H1 (cell line): ENCODE data around the gene HMCN1. TPM values are rescaled to one million over a fixed set of nuclear protein-coding genes. Genes with fewer than 3 reads are reported as not detected.

ENCODE experiments used
- CTCF ChIA-PET: fragments of 300-600 bp; sonication (Branson Sonifier 250); formaldehyde crosslinking; loops from one replicate; lab custom pipeline; 2021; ENCODE audit not compliant: partially characterized antibody; lab: Charles Lee
- POLR2A ChIA-PET: fragments of 300-600 bp; sonication (Branson Sonifier 250); formaldehyde crosslinking; loops from one replicate; lab custom pipeline; 2021; ENCODE audit warnings: inconsistent platforms; ENCODE audit not compliant: partially characterized antibody; lab: Charles Lee
- DNase-seq, 2 experiments: peaks; one replicate each; pipeline versions ENCODE4 v3.0.0 to v3.0.0-alpha.2; 2010 to 2022; ENCODE audit warnings: low spot score in 2 of 2, low read depth in 1 of 2, mixed read lengths in 1 of 2
- FAIRE-seq: peaks from 2 replicates; lab custom pipeline; 2011; peaks lifted over from hg19 to GRCh38; lab: Jason Lieb, UNC
- H2AFZ ChIP-seq: 2 replicates; pipeline ENCODE4 v1.8.1; 2012; ENCODE audit warnings: low read length, inconsistent platforms
- H2AK5ac ChIP-seq: 2 replicates; pipeline ENCODE4 v1.6.1; 2013; ENCODE audit warnings: low read depth, low read length
- H2BK120ac ChIP-seq: replicated peaks from 2 replicates; pipeline ENCODE3; 2013; ENCODE audit warnings: low read depth, low read length, inconsistent platforms
- H2BK12ac ChIP-seq: 2 replicates; pipeline ENCODE4 v1.6.1; 2013; ENCODE audit warnings: low read depth, low read length
- H2BK15ac ChIP-seq: 2 replicates; pipeline ENCODE4 v1.6.1; 2013; ENCODE audit warnings: low read length
- H2BK20ac ChIP-seq: 2 replicates; pipeline ENCODE4 v1.6.1; 2013; ENCODE audit warnings: low read length
- H2BK5ac ChIP-seq: 2 replicates; pipeline ENCODE4 v1.6.1; 2013; ENCODE audit warnings: low read depth, low read length
- H3K14ac ChIP-seq: 2 replicates; pipeline ENCODE4 v1.6.1; 2013; ENCODE audit warnings: inconsistent platforms; ENCODE audit not compliant: insufficient read length
- H3K18ac ChIP-seq: 2 replicates; pipeline ENCODE4 v1.6.1; 2013; ENCODE audit warnings: low read length; ENCODE audit errors: extremely low read depth
- H3K23ac ChIP-seq: 2 replicates; pipeline ENCODE4 v1.6.1; 2013; ENCODE audit warnings: inconsistent platforms; ENCODE audit not compliant: insufficient read length
- H3K23me2 ChIP-seq: 2 replicates; pipeline ENCODE4 v1.6.1; 2013; ENCODE audit warnings: low read depth, low read length
- H3K27ac ChIP-seq: 2 replicates; pipeline ENCODE4 v1.6.1; 2011; ENCODE audit warnings: low read depth, low read length, inconsistent platforms
- H3K27me3 ChIP-seq, 4 experiments: replicated peaks in 1 of 4; 1 replicate in 1 of 4; 2 replicates in 3 of 4; pipeline versions ENCODE4 v1.6.1 to v1.8.1; 2011 to 2013; ENCODE audit warnings: low read length in 3 of 4, mild to moderate bottlenecking in 3 of 4, inconsistent platforms in 2 of 4, mixed read lengths in 2 of 4, moderate library complexity in 1 of 4; ENCODE audit not compliant: control insufficient read depth in 3 of 4, insufficient read depth in 3 of 4; ENCODE audit errors: extremely low read depth in 1 of 4
- H3K36me3 ChIP-seq, 4 experiments: 2 replicates each; pipeline versions ENCODE4 v1.6.1 to v1.8.1; 2011 to 2013; ENCODE audit warnings: mild to moderate bottlenecking in 4 of 4, low read length in 3 of 4, moderate library complexity in 2 of 4, control low read depth in 1 of 4, inconsistent platforms in 1 of 4; ENCODE audit not compliant: insufficient read depth in 4 of 4, control insufficient read depth in 2 of 4
- H3K4ac ChIP-seq: replicated peaks from 2 replicates; pipeline ENCODE3; 2013; ENCODE audit warnings: low read length, low read depth, mixed read lengths, inconsistent platforms; ENCODE audit not compliant: insufficient read length
- H3K4me1 ChIP-seq, 4 experiments: replicated peaks in 1 of 4; 1 replicate in 1 of 4; 2 replicates in 3 of 4; pipeline versions ENCODE4 v1.6.1 to v1.8.1; 2011 to 2013; ENCODE audit warnings: low read length in 3 of 4, inconsistent platforms in 2 of 4, mixed read lengths in 1 of 4; ENCODE audit not compliant: insufficient read depth in 4 of 4, control insufficient read depth in 3 of 4
- H3K4me2 ChIP-seq, 2 experiments: 2 replicates each; pipeline versions ENCODE4 v1.6.1 to v1.8.1; 2011 to 2013; ENCODE audit warnings: low read depth in 2 of 2, low read length in 2 of 2, control low read depth in 1 of 2, inconsistent platforms in 1 of 2, mild to moderate bottlenecking in 1 of 2; ENCODE audit not compliant: insufficient read depth in 1 of 2
- H3K4me3 ChIP-seq, 4 experiments: fragments of 200-600, 300-600 bp in 1 of 4; sonication (generic), shearing (Covaris generic), sonication (Bioruptor Twin) in 1 of 4; 2 replicates each; pipeline versions ENCODE4 v1.5.1 to v1.8.1; 2011 to 2016; ENCODE audit warnings: low read length in 4 of 4, low read depth in 3 of 4, control low read depth in 2 of 4, inconsistent platforms in 2 of 4, mild to moderate bottlenecking in 2 of 4, mixed read lengths in 1 of 4, moderate library complexity in 1 of 4; ENCODE audit not compliant: insufficient read depth in 2 of 4; ENCODE audit errors: extremely low read depth in 1 of 4
- H3K56ac ChIP-seq: replicated peaks from 2 replicates; pipeline ENCODE3; 2013; ENCODE audit warnings: low read depth, mild to moderate bottlenecking, mixed read lengths, low read length, inconsistent platforms; ENCODE audit not compliant: insufficient read length
- H3K79me1 ChIP-seq: 2 replicates; pipeline ENCODE4 v1.6.1; 2013; ENCODE audit warnings: low read depth, low read length, control low read depth
- H3K79me2 ChIP-seq, 2 experiments: 2 replicates each; pipeline versions ENCODE4 v1.6.1 to v1.8.1; 2012 to 2013; ENCODE audit warnings: low read length in 2 of 2, mild to moderate bottlenecking in 2 of 2, inconsistent platforms in 1 of 2; ENCODE audit not compliant: insufficient read depth in 2 of 2, control insufficient read depth in 1 of 2
- H3K9ac ChIP-seq, 4 experiments: replicated peaks in 1 of 4; 1 replicate in 1 of 4; 2 replicates in 3 of 4; pipeline versions ENCODE4 v1.6.1 to v1.8.1; 2011 to 2013; ENCODE audit warnings: low read depth in 3 of 4, low read length in 3 of 4, control low read depth in 2 of 4, mild to moderate bottlenecking in 2 of 4, moderate library complexity in 2 of 4, inconsistent platforms in 1 of 4; ENCODE audit errors: extremely low read depth in 1 of 4
- H3K9me3 ChIP-seq, 2 experiments: 2 replicates each; pipeline versions ENCODE4 v1.6.1 to v1.8.1; 2012 to 2013; ENCODE audit warnings: mild to moderate bottlenecking in 2 of 2, moderate library complexity in 2 of 2, control low read depth in 1 of 2, inconsistent platforms in 1 of 2, low read depth in 1 of 2, low read length in 1 of 2, mixed read lengths in 1 of 2; ENCODE audit not compliant: insufficient read depth in 2 of 2
- H4K20me1 ChIP-seq, 2 experiments: replicated peaks in 1 of 2; 2 replicates each; pipeline versions ENCODE3 to v1.8.1; 2011 to 2013; ENCODE audit warnings: inconsistent platforms in 2 of 2, low read length in 2 of 2, mild to moderate bottlenecking in 1 of 2; ENCODE audit not compliant: insufficient read depth in 2 of 2, control insufficient read depth in 1 of 2
- H4K5ac ChIP-seq: 2 replicates; pipeline ENCODE4 v1.6.1; 2013; ENCODE audit warnings: low read length, low read depth, mixed read lengths, inconsistent platforms; ENCODE audit not compliant: insufficient read length
- H4K8ac ChIP-seq: 2 replicates; pipeline ENCODE4 v1.8.0; 2013; ENCODE audit warnings: mild to moderate bottlenecking, moderate library complexity, low read length, inconsistent platforms; ENCODE audit not compliant: insufficient read depth; ENCODE audit errors: extremely low read depth
- H4K91ac ChIP-seq: replicated peaks from 2 replicates; pipeline ENCODE3; 2013; ENCODE audit warnings: low read length, mixed read lengths, inconsistent platforms; ENCODE audit not compliant: insufficient read length
- ATF2 ChIP-seq: IDR thresholded peaks from 2 replicates; pipeline ENCODE4 v1.6.1; 2012; ENCODE audit warnings: low read length, inconsistent platforms
- EGR1 ChIP-seq: IDR thresholded peaks from 2 replicates; pipeline ENCODE4 v1.6.1; 2011; ENCODE audit warnings: low read depth, low read length, borderline replicate concordance
- EZH2 ChIP-seq: fragments of 200-600 bp; sonication (generic); IDR thresholded peaks from 2 replicates; pipeline ENCODE4 v1.7.1; 2012; ENCODE audit warnings: low read depth, mild to moderate bottlenecking, moderate library complexity, low read length, inconsistent platforms; ENCODE audit not compliant: severe bottlenecking
- KDM1A ChIP-seq: fragments of 200-600, 300-600 bp; sonication (generic); IDR thresholded peaks from 2 replicates; pipeline ENCODE4 v1.7.1; 2016; ENCODE audit warnings: mild to moderate bottlenecking, low read length, borderline replicate concordance
- KDM5A ChIP-seq: fragments of 200-600 bp; IDR thresholded peaks from 2 replicates; pipeline ENCODE4 v1.7.1; 2012; ENCODE audit warnings: mild to moderate bottlenecking, low read length, inconsistent platforms, mixed read lengths
- NANOG ChIP-seq: IDR thresholded peaks from 2 replicates; pipeline ENCODE4 v1.6.1; 2011; ENCODE audit warnings: low read length, low read depth, mild to moderate bottlenecking, inconsistent platforms; ENCODE audit not compliant: insufficient read depth, poor library complexity, severe bottlenecking
- SP4 ChIP-seq: IDR thresholded peaks from 2 replicates; pipeline ENCODE4 v1.6.1; 2012; ENCODE audit warnings: low read length, inconsistent platforms
- ZNF274 ChIP-seq: IDR thresholded peaks from 2 replicates; pipeline ENCODE4 v1.7.0; 2012; ENCODE audit warnings: low read length, borderline replicate concordance; ENCODE audit errors: extremely low read depth
- polyA plus RNA-seq, 7 experiments: library from polyadenylated mRNA; depleted of rRNA in 3 of 7; stranded (reverse) in 5 of 7; unstranded in 2 of 7; fragments of >200 nt in 5 of 7; fragments of 200-250 nt in 2 of 7; gene quantifications; 1 replicate in 5 of 7; 2 replicates in 1 of 7; 4 replicates in 1 of 7; pipeline versions ENCODE4 v1.2.1 to v1.2.3, GENCODE V29; 2011 to 2013; ENCODE audit warnings: missing spikeins in 2 of 7, mixed read lengths in 2 of 7
- total RNA-seq: library from RNA; stranded (reverse); fragmentation: NEBNext Ultra II Directional; extraction: Animal tissue kit (Norgen Biotek cat#: 25700); gene quantifications from 2 replicates; pipeline ENCODE4 v1.2.1, GENCODE V29; 2021

The HMCN1 gene
- total and polyA plus RNA-seq, 2 of the 8 experiments (the other 6 are each of a cell fraction or from before 2014, with no cell fraction given), result 13.8 to 14.6 TPM

- H3K4me2 ChIP-seq, result no peak overlapping the region
- no peak overlapping the region for H3K14ac ChIP-seq
- H2AK5ac ChIP-seq, result no peak overlapping the region
- no peak overlapping the region for H2AFZ ChIP-seq
- no peak overlapping the region for H2BK120ac ChIP-seq
- no peaks in the 10 kb centered on the region for H3K9me3 ChIP-seq
- DNase-seq (no peak), FAIRE-seq (no peak)
- no peak overlapping the region for H2BK20ac ChIP-seq
- H3K56ac ChIP-seq, result no peak overlapping the region
- H3K9ac ChIP-seq, result no peak overlapping the region
- no peak overlapping the region for H2BK5ac ChIP-seq
- no peak overlapping the region for H3K4me3 ChIP-seq
- H3K4ac ChIP-seq, result no peak overlapping the region
- no peaks in the 10 kb centered on the region for H3K27me3 ChIP-seq
- ChIA-PET CTCF (no interaction called here), POLR2A (no interaction called here)
- no peak overlapping the region for H4K8ac ChIP-seq
- H3K18ac ChIP-seq, result no peak overlapping the region
- no peaks in the 10 kb centered on the region for H4K20me1 ChIP-seq
- no peak overlapping the region for H2BK15ac ChIP-seq
- no peak overlapping the region for H4K5ac ChIP-seq
- H3K36me3 ChIP-seq, result no peaks in the 10 kb centered on the region
- no peak overlapping the region for H3K23ac ChIP-seq
- no peak overlapping the region for H4K91ac ChIP-seq
- no peak overlapping the region for H3K27ac ChIP-seq
- no peaks in the 10 kb centered on the region for H3K79me1 ChIP-seq
- no peaks in the 10 kb centered on the region for H3K79me2 ChIP-seq
- H3K4me1 ChIP-seq, result no peaks in the 10 kb centered on the region
- H2BK12ac ChIP-seq, result no peak overlapping the region
- no peaks in the 10 kb centered on the region for H3K23me2 ChIP-seq
- TF ChIP-seq NANOG (no peak), KDM1A (no peak), ZNF274 (no peak), SP4 (no peak), EZH2 (no peak), EGR1 (no peak), KDM5A (no peak), ATF2 (no peak)
Observed at GRCh38 chr1:186030453-186030852, 296.3 kb downstream of the HMCN1 start.
